IPS DF 6.9 (cell line): ENCODE results near the gene ADARB2.

ENCODE experiments used
- DNase-seq: peaks from one replicate; pipeline ENCODE4 v3.0.0-alpha.2; 2013; ENCODE audit warnings: low read depth, low spot score
- H3K27ac ChIP-seq: one replicate; pipeline ENCODE4 v1.5.1; 2013; ENCODE audit warnings: low read length, control low read depth
- H3K27me3 ChIP-seq: 2 replicates; pipeline ENCODE4 v1.6.1; 2013; ENCODE audit warnings: mild to moderate bottlenecking, low read length; ENCODE audit not compliant: control insufficient read depth, insufficient read depth
- H3K36me3 ChIP-seq: 2 replicates; pipeline ENCODE4 v1.6.1; 2013; ENCODE audit warnings: low read length; ENCODE audit not compliant: control insufficient read depth, insufficient read depth
- H3K4me1 ChIP-seq: 2 replicates; pipeline ENCODE4 v1.6.1; 2013; ENCODE audit warnings: low read length; ENCODE audit not compliant: control insufficient read depth, insufficient read depth
- H3K4me3 ChIP-seq: 2 replicates; pipeline ENCODE4 v1.5.1; 2013; ENCODE audit warnings: mild to moderate bottlenecking, low read length
- H3K9me3 ChIP-seq: 2 replicates; pipeline ENCODE4 v1.6.1; 2013; ENCODE audit warnings: low read length, inconsistent platforms; ENCODE audit not compliant: control insufficient read depth, insufficient read depth
- WGBS: extraction: QIAGEN DNeasy Blood & Tissue Kit; methylation state at CpG from one replicate; pipeline ENCODE4 v1.1.7; 2013; ENCODE audit warnings: mixed read lengths, missing lambda C conversion rate; ENCODE audit not compliant: insufficient read length, insufficient coverage; 5-methylcytosine and 5-hydroxymethylcytosine counted together

Gene ADARB2

GRCh38 chr10:1425879-1426278 lies 311.4 kb downstream of the ADARB2 start:
- Histone ChIP-seq H3K9me3 (no peaks in the 10 kb centered on the region; the same call in 1 of the 2 replicates), H3K4me3 (no peak overlapping the region), H3K27ac (no peak overlapping the region), H3K36me3 (no peaks in the 10 kb centered on the region), H3K27me3 (no peaks in the 10 kb centered on the region), H3K4me1 (peaks cover 2% of the 10 kb centered on the region; the same call in 1 of the 2 replicates)
- WGBS = no CpG with 5 or more reads among the region's 7 CpGs
- no peak for DNase-seq

DNA sequence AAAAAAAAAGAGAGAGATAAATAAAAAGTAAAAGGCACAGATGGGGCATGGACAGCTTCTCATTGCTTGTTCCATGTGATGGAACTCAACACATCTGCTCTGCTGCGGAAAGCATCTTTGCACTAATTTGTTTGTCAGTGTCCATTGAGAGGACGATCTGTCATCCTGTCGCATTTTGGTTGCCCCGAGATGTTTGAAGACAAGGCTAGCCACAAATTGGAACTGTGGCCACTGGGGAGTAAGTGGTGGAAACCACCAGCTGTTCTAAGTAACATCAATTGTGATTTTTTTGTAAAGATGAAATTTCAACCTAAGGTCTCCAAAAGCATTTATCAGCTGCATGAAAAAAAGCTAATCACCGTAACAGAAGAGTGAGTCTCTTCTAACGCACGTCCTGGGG lies 312.7 kb downstream of the ADARB2 start:
- no CpG with 5 or more reads among the region's 7 CpGs for WGBS
- Histone ChIP-seq H3K27ac (no peak overlapping the region), H3K4me1 (peaks cover 2% of the 10 kb centered on the region; the same call in 1 of the 2 replicates), H3K4me3 (no peak overlapping the region), H3K27me3 (no peaks in the 10 kb centered on the region), H3K36me3 (no peaks in the 10 kb centered on the region), H3K9me3 (no peaks in the 10 kb centered on the region; the same call in 1 of the 2 replicates)
- DNase-seq = no peak

- DNase-seq = no peak
- no peaks in the 10 kb centered on the region for H3K36me3 ChIP-seq
- no CpG with 5 or more reads among the region's 2 CpGs for WGBS
Measured at GRCh38 chr10:1423676-1424253, 313.6 kb downstream of the ADARB2 start.

GRCh38 chr10:1422275-1422674 lies 315.1 kb downstream of the ADARB2 start:
- DNase-seq = no peak
- Histone ChIP-seq H3K4me3 (no peak overlapping the region), H3K27me3 (no peaks in the 10 kb centered on the region), H3K36me3 (no peaks in the 10 kb centered on the region), H3K4me1 (peaks cover 2% of the 10 kb centered on the region; the same call in 1 of the 2 replicates), H3K9me3 (no peaks in the 10 kb centered on the region; the same call in 1 of the 2 replicates), H3K27ac (no peak overlapping the region)
- WGBS = no CpG with 5 or more reads among the region's 8 CpGs

More at GRCh38 chr10:1423676-1424253, 313.6 kb downstream of the ADARB2 start:
- Histone ChIP-seq H3K4me3 (no peak overlapping the region), H3K27me3 (no peaks in the 10 kb centered on the region), H3K9me3 (no peaks in the 10 kb centered on the region; the same call in 1 of the 2 replicates), H3K27ac (no peak overlapping the region), H3K4me1 (peaks cover 2% of the 10 kb centered on the region; the same call in 1 of the 2 replicates)

- Histone ChIP-seq H3K4me1 (peaks cover 2% of the 10 kb centered on the region; the same call in 1 of the 2 replicates), H3K36me3 (no peaks in the 10 kb centered on the region), H3K4me3 (peak overlapping the region; percentile 34; the same call in 1 of the 2 replicates), H3K27me3 (no peaks in the 10 kb centered on the region), H3K27ac (no peak overlapping the region), H3K9me3 (no peaks in the 10 kb centered on the region; the same call in 1 of the 2 replicates)
- peak; percentile 84 for DNase-seq
- WGBS = no CpG with 5 or more reads among the region's 25 CpGs
Measured at GRCh38 chr10:1420661-1421362, 316.5 kb downstream of the ADARB2 start.

GRCh38 chr10:1419796-1420610 lies 317.3 kb downstream of the ADARB2 start:
- no peaks in the 10 kb centered on the region for H3K27me3 ChIP-seq
- H3K27ac ChIP-seq = no peak overlapping the region
- H3K4me1 ChIP-seq = peaks cover 2% of the 10 kb centered on the region; the same call in 1 of the 2 replicates
- no peaks in the 10 kb centered on the region for H3K36me3 ChIP-seq
- WGBS = no CpG with 5 or more reads among the region's 9 CpGs
- H3K9me3 ChIP-seq = no peaks in the 10 kb centered on the region; the same call in 1 of the 2 replicates
- no peak for DNase-seq
- H3K4me3 ChIP-seq = no peak overlapping the region

GRCh38 chr10:1418031-1418550 lies 319.2 kb downstream of the ADARB2 start:
- Histone ChIP-seq H3K27ac (no peak overlapping the region), H3K9me3 (no peaks in the 10 kb centered on the region), H3K4me1 (peaks cover 2% of the 10 kb centered on the region; the same call in 1 of the 2 replicates), H3K36me3 (no peaks in the 10 kb centered on the region), H3K4me3 (no peak overlapping the region), H3K27me3 (no peaks in the 10 kb centered on the region)
- DNase-seq = no peak
- WGBS = no CpG with 5 or more reads among the region's 17 CpGs

GRCh38 chr10:1417574-1417973 lies 319.8 kb downstream of the ADARB2 start:
- H3K4me1 ChIP-seq = peaks cover 2% of the 10 kb centered on the region; the same call in 1 of the 2 replicates
- no CpG with 5 or more reads among the region's 10 CpGs for WGBS

GRCh38 chr10:1416456-1417037 lies 320.8 kb downstream of the ADARB2 start:
- H3K4me3 ChIP-seq = no peak overlapping the region
- no peaks in the 10 kb centered on the region for H3K9me3 ChIP-seq
- H3K27ac ChIP-seq = no peak overlapping the region
- peaks cover 2% of the 10 kb centered on the region; the same call in 1 of the 2 replicates for H3K4me1 ChIP-seq
- WGBS = no CpG with 5 or more reads among the region's 8 CpGs
- DNase-seq = no peak
- H3K27me3 ChIP-seq = no peaks in the 10 kb centered on the region
- no peaks in the 10 kb centered on the region for H3K36me3 ChIP-seq

More at GRCh38 chr10:1417574-1417973, 319.8 kb downstream of the ADARB2 start:
- Histone ChIP-seq H3K36me3 (no peaks in the 10 kb centered on the region), H3K27ac (no peak overlapping the region), H3K27me3 (no peaks in the 10 kb centered on the region), H3K9me3 (no peaks in the 10 kb centered on the region), H3K4me3 (no peak overlapping the region)
- no peak for DNase-seq

DNA sequence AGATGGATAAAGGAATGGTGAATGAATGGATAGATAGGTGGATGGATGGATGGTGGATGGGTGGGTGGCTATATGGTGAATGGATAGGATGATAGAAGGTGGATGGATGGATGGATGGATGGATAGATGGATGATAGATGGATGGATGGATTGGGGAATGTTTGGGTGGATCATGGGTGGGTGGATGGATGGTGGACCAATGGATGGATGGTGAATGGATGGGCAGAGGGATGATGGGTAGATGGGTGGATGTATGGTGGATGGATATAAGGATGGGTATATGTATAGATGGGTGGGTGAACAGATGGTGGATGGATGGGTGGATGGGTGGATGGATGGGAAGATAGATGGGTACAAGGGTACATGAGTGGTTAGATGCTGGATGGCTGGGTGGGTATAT lies 322.4 kb downstream of the ADARB2 start:
- Histone ChIP-seq H3K9me3 (no peaks in the 10 kb centered on the region), H3K4me3 (no peak overlapping the region), H3K27ac (no peak overlapping the region), H3K27me3 (no peaks in the 10 kb centered on the region), H3K4me1 (no peaks in the 10 kb centered on the region; the same call in 1 of the 2 replicates), H3K36me3 (no peaks in the 10 kb centered on the region)
- DNase-seq = no peak
